GM21825 (cell line): ENCODE measurements around the gene ABI1.
"Not testable (repeated sequence)": the region's sequence is repeated elsewhere in the genome, so short reads cannot be mapped to it uniquely, and the experiment has no call there.

Experiments used
- ATAC-seq: cut with Tn5 transposase; IDR thresholded peaks from one replicate; pipeline ENCODE4 v1.9.1; 2021; ENCODE audit warnings: mild to moderate bottlenecking, moderate library complexity; ENCODE audit not compliant: unreplicated experiment

The ABI1 gene

DNA sequence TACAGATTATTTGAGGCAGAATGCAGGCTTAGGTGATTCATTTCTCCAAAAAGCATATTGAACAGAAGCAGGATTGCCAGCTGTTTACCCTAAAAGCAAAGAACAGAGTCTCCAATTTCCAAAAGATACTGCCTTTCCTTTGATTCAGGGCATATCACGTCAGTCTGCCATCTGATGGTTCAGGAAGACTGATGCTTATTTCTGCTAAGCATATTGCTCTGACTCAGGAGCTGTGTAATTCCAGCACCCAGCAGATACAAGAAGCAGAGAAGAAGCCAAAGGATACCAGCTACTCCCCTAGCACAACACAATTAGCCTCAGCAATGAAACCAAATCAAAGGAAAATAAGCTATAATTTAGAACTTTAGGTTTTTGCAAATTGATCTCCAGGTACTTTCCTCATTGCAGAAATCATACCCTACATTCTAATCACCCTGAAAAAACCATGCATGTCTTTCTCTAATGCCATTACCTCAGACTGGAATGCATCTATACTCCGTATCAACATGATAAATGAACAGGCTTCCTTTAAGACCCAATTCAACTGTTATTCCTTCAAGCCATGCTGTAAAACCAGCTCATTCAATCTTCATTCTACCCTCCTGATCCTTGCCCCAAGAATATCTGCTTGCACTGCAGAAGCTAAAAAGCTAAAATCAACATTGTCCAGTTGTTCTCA lies 55.1 kb downstream of the ABI1 start:
- ATAC-seq: no peak

DNA sequence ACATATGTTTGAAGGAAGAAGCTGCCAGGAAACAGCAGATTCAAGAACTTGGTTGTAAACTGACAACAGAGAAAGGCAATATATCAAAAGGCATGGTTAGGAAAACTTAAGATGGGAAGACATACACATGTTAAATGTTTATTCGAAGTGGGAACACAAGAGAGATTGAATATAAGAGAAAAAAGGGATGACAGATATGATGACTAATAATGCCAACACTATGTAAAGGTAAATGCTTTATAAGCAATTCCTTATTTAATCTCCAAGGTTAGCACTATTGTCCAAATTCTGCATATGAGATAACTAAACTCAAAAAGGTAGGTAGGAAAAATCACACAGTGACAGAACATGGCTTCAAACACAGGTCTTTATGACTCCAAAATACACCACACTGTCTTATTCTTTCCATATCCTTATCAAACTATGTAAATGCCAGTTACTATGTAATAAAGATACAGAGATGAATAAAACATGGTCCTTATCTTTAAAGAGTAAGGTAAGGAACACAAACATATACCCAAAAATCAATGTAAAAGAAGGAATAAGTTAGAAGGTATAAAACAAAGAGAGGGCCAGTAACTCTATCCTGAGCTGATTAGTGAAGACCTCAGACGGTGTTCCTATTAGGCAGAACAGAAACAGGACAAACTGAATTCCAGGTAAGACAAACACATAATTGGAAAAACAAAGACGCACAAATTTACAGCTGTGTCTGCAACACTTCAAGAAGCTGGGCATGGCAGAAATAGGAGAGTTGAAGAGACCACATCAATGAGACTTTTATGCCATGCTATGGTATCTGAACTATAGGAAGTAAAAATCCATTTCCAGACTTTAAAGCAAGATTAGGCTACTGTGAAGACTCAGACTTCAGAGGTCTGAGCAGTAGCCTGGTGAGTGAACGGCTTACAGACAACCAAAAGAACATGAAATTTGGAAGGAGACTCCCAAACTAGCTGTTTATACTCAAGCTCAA lies 56.1 kb downstream of the ABI1 start:
- no peak for ATAC-seq

DNA sequence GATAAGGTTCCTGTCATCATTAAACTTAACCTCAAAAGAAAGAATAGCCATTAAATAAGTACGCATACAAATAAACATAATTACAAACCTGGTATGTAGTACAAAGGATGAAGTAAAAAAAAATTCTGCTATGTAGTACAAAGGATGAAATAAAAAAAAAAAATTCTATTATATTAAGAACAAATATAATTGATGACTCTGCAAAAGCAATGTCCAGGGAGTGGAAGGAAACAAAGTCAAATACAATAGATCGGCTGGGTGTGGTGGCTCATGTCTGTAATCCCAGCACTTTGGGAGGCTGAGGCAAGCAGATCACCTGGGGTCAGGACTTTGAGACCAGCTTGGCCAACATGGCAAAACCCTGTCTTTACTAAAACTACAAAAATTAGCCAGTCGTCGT lies 56.9 kb downstream of the ABI1 start:
- ATAC-seq: no peak

DNA sequence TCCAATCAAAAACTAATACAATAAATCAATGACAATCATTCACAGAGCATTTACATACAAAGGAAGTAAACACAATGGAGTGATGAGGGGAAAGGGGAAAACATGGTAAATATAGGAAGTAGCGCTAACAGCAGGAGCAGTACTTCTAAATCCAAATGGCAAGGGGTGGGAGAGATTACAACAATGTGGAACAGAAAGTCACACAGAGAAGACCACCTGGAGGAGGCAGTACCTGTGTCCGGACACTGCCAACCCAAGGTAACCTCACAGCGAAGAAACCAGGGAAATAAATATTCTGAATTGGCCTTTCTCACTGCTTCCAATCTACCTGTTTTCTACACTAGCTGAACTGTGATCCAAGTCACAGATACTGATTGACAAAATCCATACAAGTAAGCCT lies 58.2 kb downstream of the ABI1 start:
- ATAC-seq: no peak

DNA sequence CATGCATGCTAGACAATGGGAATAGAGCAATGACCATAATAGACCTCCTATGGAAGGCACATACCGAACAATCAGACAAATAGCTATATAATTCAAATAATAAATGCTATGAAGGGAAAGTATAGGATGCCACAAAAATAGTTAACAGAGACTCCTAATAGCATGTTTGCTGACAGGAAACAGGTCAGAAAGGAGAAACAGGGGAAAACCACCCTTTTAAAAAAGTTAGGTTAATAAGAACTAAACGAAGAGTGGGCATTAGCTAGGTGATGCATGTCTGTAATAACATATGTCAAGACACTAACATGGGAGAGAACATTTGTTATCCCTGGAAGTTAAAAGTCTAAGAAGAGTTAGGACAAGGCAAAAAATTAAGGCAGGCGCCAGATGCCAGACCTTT lies 58.9 kb downstream of the ABI1 start:
- ATAC-seq: no peak

DNA sequence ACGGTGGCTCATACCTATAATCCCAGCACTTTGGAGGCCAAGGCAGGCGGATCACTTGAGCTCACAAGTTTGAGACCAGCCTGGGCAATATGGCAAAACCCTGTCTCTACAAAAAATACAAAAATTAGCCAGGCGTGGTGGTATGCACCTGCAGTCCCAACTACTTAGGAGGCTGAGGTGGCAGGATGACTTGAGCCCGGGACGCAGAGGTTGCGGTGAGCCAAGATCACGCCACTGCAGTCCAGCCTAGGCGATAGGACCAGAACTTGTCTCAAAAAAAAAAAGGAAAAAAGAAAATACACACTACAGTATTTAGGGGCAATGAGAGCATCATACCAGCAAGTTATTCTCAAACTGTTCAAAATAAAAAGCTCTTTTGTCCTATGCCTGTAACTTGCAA lies 59.5 kb downstream of the ABI1 start:
- no peak for ATAC-seq

DNA sequence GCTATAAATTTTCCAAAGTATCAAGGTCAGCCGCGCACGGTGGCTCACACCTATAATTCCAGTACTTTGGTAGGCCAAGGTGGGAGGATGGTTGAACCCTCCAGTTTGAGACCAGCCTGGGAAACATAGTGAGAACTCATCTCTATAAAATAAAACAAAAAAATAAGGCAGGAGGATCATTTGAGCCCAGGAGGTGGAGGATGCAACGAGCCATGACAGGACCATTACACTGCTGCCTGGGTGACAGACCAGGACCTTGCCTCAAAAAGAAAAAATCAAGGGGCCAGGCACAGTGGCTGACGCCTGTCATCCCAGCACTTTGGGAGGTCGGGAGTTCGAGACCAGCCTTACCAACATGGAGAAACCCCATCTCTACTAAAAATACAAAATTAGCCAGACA lies 60.3 kb downstream of the ABI1 start:
- no peak for ATAC-seq

DNA sequence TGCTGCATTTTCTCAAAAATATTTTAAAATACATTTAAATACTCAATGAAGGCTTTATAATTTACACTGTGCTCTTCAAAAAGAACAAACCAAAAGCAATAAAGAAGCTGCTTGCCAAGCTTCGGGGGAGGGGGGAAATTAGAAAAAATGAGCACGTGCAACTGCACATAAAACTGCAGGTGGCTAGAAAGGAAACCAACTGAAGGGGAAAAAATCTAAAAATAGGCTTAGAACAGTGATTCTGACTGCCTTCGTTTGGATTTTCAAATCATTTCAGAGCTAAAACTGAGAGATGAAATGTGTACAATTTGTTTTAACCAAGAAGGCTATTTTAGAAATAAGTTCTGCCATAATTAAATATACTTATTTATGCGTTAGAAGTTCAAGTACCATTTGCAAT lies 61.4 kb downstream of the ABI1 start:
- ATAC-seq: no peak

DNA sequence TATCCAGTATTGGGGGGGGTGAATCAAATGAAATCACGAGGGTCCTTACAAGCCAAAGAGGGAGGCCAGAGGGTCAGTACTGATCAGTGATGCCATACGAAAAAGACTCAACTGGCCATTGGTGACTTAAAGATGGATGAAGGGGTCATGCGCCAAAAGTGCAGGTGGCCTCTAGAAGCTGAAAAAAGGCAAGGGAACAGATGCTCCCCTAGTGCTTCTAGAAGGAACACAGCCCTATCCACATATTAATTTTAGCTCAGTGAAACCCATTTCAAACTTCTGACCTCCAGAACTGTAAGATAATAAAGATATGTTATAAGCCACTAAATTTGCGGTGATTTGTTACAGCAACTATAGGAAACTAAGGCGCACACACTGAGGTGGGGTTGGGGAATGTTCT lies 62.5 kb downstream of the ABI1 start:
- ATAC-seq: no peak

DNA sequence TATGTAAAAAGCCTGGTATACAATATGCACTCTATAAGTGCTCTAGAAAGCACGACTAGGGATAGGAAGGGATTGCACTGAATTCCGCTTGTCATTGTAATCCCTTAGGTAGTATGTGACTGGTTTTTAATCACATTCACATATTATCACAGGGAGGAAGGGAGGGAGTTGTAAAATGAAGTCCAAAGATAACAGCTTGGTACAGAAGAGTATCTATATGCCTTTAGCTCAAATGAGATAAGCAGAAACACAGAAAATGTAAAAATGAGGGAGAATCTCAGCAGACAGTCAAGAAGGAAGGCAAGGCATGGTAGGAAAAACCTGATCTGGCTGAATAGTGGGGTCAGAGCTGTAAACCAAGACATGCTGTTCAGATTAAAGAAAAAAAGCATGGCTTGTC lies 63.4 kb downstream of the ABI1 start:
- ATAC-seq: no peak

DNA sequence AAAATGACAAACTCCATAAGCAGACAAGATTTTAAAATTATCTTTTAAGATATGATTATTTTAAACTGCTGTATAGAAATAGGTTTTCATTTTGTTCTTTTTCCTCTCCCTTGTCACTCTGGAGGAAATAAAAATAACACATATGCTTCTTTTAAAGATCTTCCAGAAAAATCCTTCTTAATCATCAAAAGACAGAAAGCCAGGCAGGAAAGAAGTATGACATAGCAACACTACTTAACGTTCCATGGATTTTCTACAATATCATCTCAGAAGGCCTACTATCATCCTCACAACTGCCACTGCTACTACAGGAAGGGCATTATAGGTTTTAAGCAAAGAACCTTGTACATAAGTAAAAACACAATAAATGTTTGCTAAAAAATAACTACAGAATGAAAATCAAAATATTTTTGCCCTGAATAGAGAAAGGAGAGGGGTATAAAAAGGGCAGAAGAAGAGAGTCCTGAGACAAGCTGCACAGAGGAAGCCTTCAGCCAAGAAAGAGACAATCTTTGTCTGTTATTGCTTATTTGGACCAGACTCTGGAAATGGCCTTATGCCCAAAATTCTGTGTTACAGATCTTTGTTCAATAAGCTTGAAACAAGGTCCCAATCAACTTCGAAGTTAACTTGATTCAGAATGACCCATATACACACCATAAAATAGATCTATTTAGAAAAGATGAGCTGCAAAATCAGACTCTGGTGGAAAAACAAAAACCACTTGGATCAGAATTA lies 67.8 kb downstream of the ABI1 start:
- ATAC-seq: no peak

DNA sequence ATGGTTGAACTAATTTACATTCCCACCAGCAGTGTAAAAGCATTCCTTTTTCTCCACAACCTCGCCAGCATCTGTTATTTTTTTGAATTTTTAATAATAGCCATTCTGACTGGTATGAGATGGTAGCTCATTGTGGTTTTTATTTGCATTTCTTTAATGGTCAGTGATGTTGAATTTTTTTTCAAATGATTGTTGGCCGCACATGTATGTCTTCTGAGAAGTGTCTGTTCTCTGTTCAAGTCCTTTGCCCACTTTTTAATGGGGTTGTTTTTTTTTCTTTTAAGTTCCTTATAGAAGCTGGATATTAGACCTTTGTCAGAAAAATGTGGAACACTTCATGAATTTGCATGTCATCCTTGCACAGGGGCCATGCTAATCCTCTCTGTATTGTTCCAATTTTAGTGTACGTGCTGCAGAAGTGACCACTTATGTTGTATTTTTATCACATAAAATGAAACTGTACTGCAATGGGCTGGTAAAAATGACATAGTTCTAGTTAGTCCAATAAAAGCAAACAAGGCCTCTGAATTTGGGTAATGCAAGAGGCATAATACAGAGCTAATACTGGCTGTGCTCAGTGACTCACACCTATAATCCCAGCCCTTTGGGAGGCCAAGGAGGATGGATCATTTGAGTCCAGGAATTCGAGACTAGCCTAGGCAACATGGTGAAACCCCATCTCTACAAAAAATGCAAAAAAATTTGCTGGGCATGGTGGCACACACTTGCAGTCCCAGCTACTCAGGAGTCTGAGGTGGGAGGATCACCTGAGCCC lies 70.3 kb downstream of the ABI1 start:
- ATAC-seq: no peak

DNA sequence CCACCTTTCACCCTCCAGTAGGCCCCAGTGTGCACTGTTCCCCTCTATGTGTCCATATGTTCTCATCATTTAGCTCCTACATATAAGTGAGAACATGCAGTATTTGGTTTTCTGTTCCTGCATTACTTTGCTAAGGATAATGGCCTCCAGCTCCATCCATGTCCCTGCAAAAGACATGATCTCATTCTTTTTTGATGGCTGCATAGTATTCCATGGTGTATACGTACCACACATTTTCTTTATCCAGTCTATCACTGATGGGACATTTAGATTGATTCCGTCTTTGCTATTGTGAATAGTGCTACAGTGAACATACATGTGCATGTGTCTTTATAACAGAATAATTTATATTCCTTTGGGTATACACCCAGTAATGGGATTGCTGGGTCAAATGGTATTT lies 71.0 kb downstream of the ABI1 start:
- not testable (repeated sequence) for ATAC-seq

DNA sequence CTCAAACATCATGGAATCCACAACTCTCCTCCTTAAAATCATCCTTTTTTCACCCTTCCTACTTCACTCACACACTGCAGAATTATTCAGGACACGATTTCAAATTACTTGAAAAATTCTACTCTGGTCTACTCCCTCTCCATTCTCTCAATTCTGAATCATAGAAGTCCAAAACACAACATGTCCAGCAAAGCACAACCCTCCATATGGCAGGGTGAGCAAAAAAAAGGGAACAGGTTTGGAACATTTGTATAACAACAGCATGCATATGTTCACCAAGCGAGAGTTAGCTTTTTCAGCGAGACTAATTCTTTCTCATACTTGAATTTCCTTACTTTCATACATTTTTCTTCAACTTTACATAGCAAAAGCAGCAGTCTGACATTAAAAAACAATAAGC lies 73.4 kb downstream of the ABI1 start:
- no peak for ATAC-seq

DNA sequence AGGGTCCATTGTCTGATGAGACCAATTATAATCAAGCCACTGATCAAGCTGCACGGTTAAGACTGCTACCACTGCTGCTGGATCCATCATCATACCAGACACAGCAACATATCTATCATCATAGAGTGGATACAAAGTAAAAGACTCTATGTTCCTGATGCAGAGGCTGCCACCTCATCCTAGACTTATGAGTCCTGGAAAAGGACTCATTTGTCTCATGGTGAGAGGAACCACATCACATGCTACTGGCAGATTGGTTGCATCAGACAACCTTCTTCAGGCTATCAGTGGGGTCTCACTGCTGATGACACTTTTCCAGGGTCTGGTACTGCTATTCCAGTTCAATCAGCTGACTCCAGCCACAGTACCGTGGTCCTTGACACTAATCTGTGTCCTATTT lies 79.0 kb downstream of the ABI1 start:
- ATAC-seq: peak; percentile 7

DNA sequence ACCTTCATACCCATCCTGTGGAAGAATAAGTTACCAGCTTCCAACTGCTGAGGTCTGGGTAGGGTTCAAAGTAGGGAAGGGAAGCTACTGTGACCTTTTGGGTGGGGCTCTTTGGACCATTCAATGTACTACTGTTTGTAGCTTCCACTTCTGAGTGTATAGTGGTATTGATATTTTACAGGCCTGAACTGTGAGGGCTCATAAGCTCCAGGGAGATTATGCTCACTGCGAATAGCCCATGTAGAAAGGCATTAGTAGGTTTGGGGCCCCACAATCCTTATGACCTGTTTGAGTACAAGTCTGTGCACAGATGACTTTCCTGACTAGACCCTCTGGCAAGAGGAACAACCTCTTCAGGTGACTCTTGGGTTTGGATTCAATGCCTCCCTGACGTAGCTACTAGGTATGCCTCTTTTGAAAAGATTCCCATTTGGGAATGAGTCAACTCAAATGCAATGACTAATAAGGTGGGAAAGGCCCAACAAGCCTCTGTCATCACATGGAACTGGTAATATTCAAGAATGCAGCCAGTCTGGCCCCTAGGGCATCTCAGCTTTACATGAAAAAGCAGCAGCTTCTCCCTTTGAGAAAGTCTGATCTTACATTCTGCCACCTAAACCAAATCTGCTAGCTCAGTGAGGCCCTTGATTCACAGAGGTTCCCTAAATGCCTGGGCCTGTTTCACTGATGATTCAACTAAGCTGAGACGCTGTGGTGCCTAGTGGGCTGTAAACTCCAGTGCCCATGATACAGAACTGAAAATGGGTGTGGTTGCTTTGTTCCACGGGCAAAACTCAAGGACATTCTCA lies 79.8 kb downstream of the ABI1 start:
- peak; percentile 66 for ATAC-seq

DNA sequence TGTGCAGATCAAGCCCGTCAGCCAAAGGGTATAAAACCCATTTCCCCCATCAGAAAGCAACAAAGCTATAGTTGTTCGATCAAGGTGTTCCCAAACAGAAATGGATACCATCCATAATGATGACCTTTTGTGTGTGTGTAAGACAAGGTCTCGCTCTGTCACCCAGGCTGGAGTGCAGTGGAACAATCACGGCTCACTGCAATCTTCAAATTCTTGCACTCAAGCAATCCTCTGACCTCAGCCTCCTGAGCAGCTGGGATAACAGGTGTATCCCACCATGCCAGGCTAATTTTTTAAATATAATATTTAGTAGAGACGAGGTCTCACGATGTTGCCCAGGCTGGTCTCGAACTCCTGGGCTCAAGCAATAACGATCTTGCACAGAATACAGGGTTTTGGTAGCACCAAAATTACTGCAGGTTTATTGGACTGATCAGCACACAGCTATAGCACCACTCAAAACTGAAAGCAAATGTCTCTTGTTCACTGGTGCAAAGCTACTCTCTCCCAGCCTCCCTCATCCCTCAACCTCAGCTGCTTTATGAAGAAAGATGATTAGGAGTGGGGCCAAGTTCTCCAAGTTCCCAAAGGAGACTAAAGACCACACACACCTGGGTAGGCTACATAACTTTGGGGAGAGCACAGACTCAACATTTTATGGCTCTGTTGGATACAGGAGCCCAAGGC lies 80.5 kb downstream of the ABI1 start:
- ATAC-seq: peak; percentile 34

DNA sequence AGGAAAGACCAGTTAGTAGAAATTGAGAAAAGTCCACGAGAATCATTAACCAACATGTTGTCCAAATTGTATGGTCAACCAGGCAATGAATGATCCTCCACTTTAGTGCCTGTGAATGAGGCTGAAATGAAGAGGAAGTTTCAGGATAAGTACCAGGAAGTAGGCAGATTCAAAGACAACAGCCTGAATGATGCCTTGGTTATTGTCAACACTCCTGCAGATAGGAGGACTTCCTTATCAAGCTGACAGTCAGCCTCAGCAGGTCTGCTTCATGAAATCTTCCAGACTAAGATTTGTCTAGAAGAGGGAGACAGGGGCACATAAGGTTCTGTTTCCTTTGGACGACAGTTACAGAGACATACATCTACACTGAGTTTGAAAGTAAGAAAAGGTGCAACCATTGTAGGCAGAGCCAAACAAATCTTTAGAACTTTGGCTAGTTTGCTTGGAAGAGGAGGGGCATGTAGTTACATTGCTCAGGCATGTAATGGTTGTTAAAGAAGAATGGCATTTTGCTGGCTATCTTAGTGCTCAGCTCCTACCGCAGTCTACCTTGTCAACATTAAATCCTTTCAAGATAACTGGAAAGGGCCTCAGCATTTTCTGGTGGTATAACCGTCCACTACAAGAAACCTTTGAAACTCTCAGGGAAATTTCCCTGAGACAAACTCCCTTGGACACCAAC lies 81.4 kb downstream of the ABI1 start:
- no peak for ATAC-seq

DNA sequence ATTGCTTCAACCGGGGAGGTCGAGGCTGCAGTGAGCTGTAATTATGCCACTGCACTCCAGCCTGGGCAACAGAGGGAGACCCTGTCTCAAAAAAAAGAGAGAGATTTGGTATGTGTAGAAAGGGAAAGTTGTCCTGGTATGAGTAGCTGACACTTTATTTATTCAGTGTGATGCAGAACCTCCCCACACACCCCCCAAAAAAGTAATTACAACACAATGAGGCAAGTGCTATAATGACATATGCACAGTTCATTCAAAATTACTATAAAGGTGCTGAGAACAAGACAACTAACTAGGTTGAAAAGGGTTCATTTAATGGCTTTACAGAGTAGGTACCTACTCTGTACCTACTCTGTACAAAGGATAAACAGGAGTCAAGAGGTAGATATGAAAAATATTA lies 83.1 kb downstream of the ABI1 start:
- no peak for ATAC-seq
